GM21619 (cell line): Measurements from ENCODE around the gene HEPHL1.
"Not testable (repeated sequence)": the region's sequence is repeated elsewhere in the genome, so short reads cannot be mapped to it uniquely, and the experiment has no call there.

Source experiments
- ATAC-seq: cut with Tn5 transposase; IDR thresholded peaks from one replicate; pipeline ENCODE4 v1.9.1; 2021; ENCODE audit not compliant: unreplicated experiment

Gene HEPHL1, protein sequence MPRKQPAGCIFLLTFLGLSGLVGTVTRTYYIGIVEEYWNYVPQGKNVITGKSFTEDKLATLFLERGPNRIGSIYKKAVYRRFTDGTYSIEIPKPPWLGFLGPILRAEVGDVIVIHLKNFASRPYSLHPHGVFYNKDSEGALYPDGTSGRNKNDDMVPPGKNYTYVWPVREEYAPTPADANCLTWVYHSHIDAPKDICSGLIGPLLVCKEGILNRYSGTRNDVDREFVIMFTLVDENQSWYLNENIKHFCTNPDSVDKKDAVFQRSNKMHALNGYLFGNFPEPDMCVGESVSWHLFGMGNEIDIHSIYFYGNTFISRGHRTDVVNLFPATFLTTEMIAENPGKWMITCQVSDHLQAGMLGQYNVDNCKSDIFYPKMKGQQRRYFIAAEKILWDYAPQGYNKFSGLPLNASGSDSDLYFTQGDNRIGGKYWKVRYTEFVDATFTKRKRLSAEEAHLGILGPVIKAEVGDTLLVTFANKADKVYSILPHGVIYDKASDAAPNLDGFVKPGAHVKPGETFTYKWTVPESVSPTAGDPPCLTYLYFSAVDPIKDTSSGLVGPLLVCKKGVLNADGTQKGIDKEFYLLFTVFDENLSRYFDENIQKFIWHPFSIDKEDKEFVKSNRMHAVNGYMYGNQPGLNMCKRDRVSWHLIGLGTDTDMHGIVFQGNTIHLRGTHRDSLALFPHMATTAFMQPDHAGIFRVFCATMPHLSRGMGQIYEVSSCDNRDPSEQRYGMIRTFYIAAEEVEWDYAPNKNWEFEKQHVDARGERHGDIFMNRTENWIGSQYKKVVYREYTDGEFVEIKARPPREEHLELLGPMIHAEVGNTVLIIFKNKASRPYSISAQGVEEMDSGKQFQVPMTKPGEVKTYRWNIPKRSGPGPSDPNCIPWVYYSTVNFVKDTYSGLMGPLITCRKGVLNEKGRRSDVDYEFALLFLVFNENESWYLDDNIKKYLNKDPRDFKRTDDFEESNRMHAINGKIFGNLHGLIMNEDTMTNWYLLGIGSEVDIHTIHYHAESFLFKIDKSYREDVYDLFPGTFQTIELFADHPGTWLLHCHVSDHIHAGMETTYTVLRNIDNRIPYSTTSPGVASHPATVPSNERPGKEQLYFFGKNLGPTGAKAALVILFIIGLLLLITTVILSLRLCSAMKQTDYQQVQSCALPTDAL

DNA sequence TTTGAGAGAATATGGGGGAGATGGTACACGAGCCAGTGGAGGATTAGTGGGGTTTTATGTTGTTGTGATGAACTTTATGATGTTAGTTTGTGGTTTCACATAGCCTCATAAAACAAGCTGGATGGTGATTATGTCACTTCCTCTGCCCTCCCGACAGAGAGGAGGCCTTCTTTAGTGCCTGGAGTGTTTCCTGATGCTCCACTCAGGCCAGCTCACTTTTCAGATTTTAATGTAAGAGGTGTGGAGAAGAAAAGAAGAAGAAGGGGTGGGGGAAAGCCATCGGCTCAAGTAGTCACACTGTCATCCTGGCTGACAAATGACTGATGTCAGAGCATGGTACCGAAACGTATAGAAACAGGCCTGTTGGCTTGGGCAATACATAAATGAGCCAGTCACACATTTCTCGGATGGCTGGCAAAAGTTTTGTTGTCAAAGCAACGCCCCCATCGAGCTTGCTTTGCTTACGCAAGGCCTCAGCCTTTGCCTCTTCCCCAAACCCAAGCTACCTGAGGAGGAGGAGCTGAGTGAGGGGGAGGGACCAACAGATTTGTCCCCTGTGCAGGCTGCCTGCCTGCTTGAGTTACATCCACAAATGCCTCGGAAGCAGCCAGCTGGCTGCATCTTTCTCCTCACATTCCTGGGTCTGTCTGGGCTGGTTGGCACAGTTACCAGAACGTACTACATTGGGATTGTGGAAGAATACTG lies at the start of gene HEPHL1:
Gene HEPHL1, plus strand, starts transcription at position 578 of the 705 bp plus-strand sequence. Its CDS starts 15 bp downstream, at position 593.
- ATAC-seq = no peak

DNA sequence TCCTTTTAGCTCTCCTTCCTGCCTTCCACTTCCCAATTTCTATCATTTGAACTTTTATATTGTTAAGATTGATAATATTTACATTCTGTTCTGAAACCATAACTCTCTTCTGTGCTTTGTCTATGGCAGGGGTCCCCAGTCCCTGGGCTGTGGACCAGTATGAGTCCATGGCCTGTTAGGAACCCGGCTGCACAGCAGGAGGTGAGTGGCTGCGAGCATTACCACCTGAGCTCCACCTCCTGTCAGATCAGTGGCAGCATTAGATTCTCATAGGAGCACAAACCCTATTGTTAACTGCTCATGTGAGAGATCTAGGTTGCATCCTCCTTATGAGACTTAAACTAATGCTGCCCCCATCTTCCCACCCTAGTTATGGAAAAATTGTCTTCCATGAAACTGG lies 48.4 kb upstream of the HEPHL1 start:
- no peak for ATAC-seq

DNA sequence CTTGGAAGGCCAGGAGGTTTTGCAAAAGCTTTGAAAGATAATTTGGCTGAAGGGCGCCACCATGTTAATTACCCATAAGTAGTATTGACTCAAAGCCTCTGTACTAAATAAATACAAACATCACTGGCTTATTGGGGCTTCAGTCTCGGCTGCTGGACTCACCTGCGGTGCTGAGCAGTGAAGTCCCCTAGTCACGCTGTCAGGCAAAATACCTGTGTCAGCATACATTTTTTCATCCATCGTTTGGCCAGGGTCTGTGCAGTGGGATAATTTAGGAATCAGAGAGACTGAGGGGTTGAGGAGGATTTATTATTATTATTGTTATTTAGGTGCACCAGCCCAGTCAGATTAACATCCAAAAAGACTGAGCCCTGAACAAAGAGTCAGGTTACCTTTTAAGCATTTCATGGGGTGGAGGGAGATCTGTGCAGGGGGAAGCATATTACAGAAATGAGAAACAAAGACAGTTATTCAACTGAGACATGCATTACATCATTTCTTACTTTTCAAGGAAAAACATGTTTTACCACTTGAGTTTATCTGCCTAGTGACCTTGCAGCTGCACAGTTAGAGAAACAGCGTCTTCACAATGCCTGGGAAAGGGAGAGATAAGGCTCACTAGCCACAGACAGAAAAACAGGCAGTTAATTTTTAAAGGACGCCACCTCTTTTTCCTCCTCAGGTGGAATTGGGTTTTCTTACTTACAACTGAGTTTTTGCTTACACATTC lies 47.7 kb upstream of the HEPHL1 start:
- not testable (repeated sequence) for ATAC-seq

DNA sequence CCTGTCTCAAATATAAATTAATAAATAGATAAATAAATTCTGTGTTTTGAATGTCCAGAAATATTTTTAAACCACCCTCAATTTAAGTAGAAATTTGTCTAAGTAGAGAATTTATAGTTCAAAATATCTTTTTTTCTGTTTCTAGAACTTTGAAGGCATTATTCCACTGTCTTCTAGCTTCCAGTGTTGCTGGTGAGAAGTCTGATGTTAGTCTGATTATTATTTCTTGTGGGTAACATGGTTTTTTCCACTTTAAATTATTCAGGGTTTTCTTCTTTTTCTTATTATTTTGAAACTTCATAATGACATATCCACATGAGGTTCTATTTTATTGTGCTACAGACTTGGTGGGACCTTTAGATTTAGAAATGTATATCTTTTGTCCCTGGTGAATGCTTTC lies 46.4 kb upstream of the HEPHL1 start:
- no peak for ATAC-seq

DNA sequence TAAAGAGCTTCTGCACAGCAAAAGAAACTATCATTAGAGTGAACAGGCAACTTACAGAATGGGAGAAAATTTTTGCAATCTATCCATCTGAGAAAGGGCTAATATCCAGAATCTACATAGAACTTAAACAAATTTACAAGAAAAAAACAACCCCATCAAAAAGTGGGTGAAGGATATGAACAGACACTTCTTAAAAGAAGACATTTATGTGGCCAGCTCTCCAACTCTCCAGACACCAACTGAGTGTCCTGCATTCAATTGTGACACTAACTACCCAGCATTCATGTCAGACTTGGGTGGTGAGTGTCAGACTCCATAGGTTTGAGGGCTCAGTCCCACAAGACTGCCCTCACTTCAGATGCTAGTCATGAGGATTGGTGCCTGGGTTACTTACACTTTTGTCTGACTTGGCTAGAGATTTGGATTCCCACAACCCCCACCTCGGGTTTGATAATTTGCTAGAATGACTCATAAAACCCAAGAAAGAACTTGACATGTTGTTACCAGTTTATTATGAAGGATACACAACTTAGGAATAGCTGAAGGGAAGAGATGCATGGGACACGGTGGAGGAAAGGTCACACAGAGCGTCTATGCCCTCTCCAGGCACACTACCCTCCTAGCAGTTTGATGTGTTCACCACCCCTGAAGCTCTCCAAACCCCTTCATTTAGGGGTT lies 44.4 kb upstream of the HEPHL1 start:
- not testable (repeated sequence) for ATAC-seq

DNA sequence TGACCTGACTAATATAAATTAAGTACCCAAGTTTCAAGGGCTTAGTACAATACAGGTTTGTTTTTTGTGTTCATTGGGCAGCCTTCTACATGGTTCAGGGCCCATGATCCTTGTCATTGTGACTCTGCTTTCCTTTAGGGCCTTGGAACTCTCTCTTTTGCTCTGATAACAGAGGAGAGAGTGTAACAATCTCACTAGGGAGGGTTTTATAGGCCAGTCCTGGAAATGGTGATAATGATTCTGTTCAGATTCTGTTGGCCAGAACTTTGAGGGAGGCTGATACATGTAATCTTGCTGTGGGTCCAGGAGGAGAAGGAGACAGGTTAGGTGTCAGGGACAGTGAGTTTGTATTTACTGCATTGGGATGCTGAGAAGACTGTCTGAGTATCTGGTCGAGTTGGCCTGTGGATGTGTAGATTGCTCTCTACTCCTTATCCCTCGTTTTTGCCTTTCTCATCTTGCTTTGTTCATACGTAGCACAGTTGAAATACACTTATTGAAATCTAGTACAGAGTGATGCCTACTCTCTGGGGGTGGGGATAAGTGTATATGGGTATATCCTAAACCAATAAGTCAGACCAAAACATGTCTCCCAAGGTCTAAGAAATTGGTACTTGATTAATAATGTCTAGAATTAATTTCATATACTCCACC lies 37.5 kb upstream of the HEPHL1 start:
- no peak for ATAC-seq

DNA sequence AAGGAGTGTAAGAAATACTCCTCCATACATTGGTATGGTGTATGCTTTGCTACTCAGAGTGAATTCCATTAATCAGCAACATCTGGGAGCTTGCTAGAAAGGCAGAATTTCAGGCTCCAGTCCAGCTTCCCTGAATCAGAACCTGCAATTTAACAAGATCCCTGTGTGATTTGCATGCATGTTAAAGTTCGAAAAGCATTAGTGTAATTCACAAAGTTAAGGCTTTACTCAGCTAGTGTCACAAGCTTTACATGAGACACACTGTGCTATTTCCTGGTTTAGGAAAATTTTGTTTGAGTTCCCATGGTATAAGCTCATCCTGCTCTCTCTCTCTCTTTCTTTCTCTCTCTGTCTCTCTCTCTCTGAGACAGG lies 37.0 kb upstream of the HEPHL1 start:
- ATAC-seq = no peak

DNA sequence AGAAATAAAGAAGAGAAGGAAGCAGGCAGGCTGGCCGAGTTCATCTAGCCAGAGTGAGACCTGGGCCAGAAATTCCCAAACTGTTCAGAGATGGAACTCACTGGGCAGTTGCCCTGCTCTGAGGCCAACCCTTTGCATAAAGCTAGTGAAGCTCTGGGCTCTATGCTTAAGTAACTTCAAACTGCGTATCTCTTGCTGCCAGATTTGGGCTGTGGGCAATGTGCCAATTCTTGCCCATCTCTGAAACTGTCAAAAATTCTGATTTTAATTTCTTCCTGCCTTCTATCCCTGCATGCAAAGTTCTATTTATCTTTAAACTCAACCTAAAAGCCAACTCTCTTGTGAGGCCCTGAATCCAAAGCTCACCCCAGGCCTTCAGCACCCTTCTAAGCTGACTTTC lies 36.2 kb upstream of the HEPHL1 start:
- ATAC-seq = no peak

DNA sequence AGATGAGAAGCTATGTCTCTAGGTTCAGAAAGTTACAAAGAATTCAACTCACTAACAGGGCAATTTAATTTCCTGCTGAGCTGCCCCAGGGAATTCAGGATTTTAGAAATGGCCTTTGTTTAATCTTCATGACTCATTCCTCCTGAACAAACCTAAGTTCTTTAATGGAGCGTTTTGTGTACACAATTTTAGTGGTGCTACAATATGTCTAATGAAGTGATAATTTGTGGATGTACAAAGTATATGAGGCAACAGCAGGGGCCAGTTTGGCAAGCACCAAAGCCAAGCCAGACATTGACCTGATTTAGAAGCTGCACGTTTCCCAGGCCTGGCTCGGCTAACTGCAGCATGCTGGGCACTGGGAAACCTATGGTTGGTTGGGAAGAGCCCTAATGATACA lies 34.4 kb upstream of the HEPHL1 start:
- ATAC-seq = no peak

DNA sequence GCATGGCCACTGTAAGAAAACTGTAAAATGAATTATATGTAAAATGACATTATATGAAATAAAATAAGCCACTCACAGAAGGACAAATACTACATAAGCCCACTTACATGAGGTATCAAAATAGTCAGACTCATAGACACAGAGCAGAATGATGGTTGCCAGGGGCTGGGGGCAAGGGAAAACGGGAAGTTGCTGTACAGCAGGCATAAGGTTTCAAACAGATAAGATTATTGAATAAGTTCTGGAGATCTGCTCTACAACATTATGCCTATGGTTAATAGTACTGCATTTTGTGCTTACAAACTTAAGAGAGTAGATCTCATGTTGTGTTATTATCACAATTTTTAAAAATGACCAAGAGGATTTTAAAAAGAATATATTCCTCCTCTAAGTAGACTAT lies 32.7 kb upstream of the HEPHL1 start:
- no peak for ATAC-seq

DNA sequence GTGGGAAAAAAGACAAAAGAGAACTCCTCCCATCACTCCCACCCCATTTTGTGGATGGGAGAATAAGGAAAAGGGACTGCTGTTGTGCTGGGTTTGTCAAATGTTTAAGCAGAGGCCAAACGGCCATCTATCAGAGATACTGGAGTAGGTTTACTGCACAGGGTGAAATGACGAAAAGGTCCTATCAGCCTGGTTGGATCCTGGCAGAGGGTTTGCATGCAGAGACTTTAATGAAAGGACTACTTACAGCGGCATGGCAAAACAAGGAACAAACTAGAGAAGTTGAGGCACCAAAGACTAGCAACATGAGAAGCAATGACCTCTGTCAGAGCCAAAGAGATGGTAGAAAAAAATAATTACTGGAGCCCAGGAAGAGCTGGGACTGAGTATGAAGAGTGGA lies 32.2 kb upstream of the HEPHL1 start:
- no peak for ATAC-seq

DNA sequence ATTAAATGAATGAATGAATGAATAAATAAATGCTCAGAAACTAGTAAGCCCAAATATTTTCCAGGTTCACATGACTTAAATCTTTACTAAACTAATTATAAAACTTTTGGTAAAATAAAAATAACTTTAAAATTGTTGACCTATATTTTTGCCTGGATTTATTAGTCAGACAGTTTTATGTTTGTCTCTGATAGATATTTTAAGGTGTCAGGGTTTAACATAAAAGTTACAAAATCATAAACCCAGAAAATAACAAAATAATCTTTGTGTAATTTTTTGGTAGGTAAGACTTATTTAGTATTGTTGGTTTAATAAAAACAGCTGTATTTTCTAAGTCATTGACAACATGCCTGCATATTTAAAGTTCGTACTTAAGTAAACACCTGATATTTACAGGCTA lies 27.4 kb upstream of the HEPHL1 start:
- ATAC-seq = no peak

DNA sequence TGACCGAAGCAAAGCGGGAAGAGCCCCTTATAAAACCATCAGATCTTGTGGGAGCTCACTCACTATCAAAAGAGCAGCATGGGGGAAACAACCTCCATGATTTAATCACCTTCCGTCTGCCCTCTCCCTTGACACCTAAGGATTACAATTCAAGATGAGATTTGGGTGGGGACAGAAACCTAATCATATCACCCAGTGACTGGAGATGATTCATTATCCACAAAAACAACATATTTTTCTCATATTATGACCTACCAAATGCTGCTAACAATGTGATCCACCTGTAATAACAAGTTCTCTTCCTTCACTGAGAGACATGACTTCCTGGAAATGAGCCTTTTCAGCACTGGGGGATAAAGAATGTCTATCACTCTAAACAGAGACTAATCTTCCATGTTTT lies 23.4 kb upstream of the HEPHL1 start:
- ATAC-seq = no peak

DNA sequence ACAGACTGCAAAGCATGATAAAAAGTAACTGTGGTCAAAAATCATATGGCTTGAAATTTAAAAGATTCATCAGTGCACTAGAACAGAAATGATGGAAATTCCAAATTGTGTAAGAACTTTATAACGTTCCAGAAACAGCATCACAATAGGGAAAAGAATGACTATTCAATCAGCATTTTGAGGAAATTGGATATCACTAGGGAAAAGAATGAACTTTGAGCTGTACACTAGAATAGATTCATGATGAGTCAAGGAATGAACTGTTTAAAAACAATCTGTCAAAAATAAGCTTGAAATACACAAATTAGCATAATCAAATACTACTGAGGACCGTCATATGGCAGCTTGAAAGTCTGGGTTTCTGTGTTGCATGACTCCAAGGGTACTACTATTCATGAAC lies 20.5 kb upstream of the HEPHL1 start:
- ATAC-seq = no peak

DNA sequence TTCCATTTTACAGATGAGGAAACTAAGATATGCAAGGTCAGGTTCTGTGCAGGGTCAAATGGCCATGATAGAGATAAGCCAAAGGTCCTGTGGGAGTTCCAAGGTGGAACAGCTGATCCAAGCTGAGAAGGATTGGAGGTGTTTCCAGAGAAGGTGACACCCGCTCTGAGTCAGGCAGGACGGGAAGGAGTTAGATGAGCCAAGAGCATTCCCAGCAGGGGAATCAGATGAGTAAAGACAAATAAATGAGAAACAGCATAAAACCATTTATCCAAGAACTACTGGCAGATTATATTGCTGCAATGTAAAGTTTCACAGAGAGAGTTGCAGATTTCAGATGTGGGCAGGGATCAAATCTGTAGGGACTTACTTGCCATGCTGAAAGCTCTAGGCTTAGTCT lies 18.9 kb upstream of the HEPHL1 start:
- ATAC-seq = no peak

DNA sequence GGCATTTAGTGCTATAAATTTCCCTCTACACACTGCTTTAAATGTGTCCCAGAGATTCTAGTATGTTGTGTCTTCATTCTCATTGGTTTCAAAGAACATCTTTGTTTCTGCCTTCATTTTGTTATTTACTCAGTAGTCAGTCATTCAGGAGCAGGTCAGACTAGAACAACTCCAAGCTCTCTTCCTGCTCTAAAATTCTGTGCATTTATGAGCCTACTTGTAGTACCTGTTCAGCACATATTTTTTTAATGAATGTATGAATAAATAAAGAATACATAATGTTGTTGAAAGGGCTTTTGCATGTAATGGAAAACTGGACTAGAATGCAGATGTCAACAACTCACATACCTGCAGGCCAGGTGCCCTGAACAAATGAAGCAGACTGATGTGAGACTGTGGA lies 13.7 kb upstream of the HEPHL1 start:
- ATAC-seq = no peak

DNA sequence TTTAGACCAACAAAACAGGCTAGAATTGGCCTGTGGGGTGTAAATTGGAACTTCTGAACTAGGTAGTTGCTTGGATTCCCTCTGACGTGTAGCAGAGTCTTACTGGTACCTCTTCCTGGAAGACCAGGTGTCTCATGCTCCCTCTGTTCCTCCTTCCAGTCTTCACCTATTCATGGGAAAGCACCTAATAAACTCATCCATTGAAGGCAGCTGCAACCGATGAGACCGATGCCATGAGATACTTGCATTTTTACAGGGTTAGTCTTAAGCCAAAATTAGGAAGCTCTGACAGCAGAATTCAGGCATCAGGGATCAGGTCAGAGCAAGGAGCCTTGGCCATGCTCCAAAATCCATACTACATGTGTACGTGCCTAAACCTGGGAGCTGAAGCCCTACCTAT lies 13.2 kb upstream of the HEPHL1 start:
- no peak for ATAC-seq

DNA sequence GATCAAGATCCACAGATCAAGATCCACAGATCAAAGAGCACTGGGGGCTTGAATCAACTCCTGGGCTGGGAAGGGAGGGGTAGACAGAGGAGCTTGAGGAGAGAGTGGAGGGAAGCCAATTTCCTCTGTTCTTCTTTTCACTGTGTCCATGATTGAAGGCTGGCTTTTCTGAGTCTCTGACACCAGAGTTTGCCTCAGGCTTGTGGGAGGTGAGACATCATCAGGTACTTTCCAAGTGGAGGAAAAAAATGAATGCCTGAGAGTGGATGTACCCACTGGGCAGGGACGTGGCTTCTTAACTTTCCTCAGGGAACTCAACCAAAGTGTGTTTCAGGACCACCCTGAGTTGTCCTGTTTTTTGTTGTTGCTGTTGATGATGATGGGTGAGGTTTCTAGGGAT lies 11.0 kb upstream of the HEPHL1 start:
- no peak for ATAC-seq

DNA sequence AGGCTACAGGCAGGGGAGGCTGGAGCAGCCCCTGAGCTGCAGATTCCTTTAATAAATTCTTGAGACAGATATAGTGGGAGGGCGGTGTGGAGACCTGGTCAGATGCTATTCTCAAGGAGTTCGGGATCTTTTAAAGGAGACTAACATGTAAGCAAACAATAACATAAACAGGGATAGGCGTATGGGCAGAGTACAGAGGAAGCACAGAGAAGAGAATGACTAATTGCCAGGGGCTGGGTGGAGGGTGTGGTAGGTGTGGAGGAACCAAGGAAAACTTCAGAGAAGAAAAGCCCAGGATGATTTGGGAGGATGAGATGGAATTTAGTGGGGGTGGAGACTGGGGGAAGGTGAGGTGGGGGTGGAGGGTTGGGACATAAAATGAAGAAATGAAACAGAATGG lies 9.7 kb upstream of the HEPHL1 start:
- ATAC-seq = no peak
